K562 (cell line): ENCODE data around the gene CENPH. TPM values are rescaled to one million over a fixed set of nuclear protein-coding genes. Genes with fewer than 3 reads are reported as not detected.

Source experiments
- ARID1B ChIP-seq: fragments of 450-650 bp; IDR thresholded peaks from 2 replicates; pipeline ENCODE4 v1.6.1; 2016; ENCODE audit warnings: antibody characterized with exemption, mild to moderate bottlenecking, inconsistent platforms
- ARID4B ChIP-seq: sonication (generic); formaldehyde crosslinking; IDR thresholded peaks from 2 replicates; pipeline ENCODE4 v1.8.0; 2022; ENCODE audit warnings: mild to moderate bottlenecking, missing genetic modification reagents
- ETV1 ChIP-seq: fragments of 450-650 bp; conservative IDR thresholded peaks from 2 replicates; pipeline ENCODE4 v1.6.1; 2016; ENCODE audit warnings: missing genetic modification characterization, control low read depth, low read depth, missing compliant biosample characterization
- HCFC1 ChIP-seq: IDR thresholded peaks from 2 replicates; pipeline ENCODE4 v1.6.1; 2012; ENCODE audit warnings: low read depth, low read length, improper control_type of control experiment
- HMGN3 ChIP-seq: IDR thresholded peaks from 2 replicates; pipeline ENCODE4 v1.6.1; 2011; ENCODE audit warnings: borderline replicate concordance, low read depth, mild to moderate bottlenecking, mixed read lengths, low read length; ENCODE audit not compliant: insufficient read length; ENCODE audit errors: extremely low read depth
- HNRNPLL ChIP-seq: fragments of 200-400 bp; formaldehyde crosslinking; IDR thresholded peaks from 2 replicates; pipeline ENCODE4 v1.6.1; 2017; ENCODE audit warnings: low read length, low read depth, mild to moderate bottlenecking; ENCODE audit not compliant: poor library complexity, severe bottlenecking
- KLF13 ChIP-seq: fragments of 450-650 bp; IDR thresholded peaks from 2 replicates; pipeline ENCODE4 v1.6.1; 2016; ENCODE audit warnings: missing genetic modification characterization, low read depth, mild to moderate bottlenecking, missing compliant biosample characterization, moderate library complexity, borderline replicate concordance
- LEF1 ChIP-seq: fragments of 450-650 bp; IDR thresholded peaks from 2 replicates; pipeline ENCODE4 v1.6.1; 2016; ENCODE audit warnings: mild to moderate bottlenecking
- MXI1 ChIP-seq: IDR thresholded peaks from 2 replicates; pipeline ENCODE4 v1.6.1; 2011; ENCODE audit warnings: low read depth, mild to moderate bottlenecking, improper control_type of control experiment, low read length
- NCOA4 ChIP-seq: fragments of 450-650 bp; IDR thresholded peaks from 2 replicates; pipeline ENCODE4 v1.6.1; 2018; ENCODE audit warnings: mild to moderate bottlenecking; ENCODE audit not compliant: partially characterized antibody
- PRMT5 ChIP-seq: sonication (generic); formaldehyde crosslinking; IDR thresholded peaks from 2 replicates; pipeline ENCODE4 v1.5.0; 2020; ENCODE audit warnings: missing genetic modification reagents
- SPI1 ChIP-seq: IDR thresholded peaks from 2 replicates; pipeline ENCODE4 v1.6.1; 2011; ENCODE audit warnings: low read depth, low read length, control low read depth, borderline replicate concordance
- THRB ChIP-seq: fragments of 450-650 bp; formaldehyde crosslinking; conservative IDR thresholded peaks from 2 replicates; pipeline ENCODE4 v1.4.0; 2022; ENCODE audit warnings: mild to moderate bottlenecking, missing genetic modification characterization
- ZNF253 ChIP-seq: fragments of 250-450 bp; sonication (Bioruptor Pico); conservative IDR thresholded peaks from 2 replicates; pipeline ENCODE4 v1.6.1; 2021; ENCODE audit warnings: mild to moderate bottlenecking
- polyA plus RNA-seq, 8 experiments: library from polyadenylated mRNA; depleted of rRNA in 4 of 8; stranded (reverse) in 5 of 8; unstranded in 3 of 8; fragments of >200 nt; fragmentation: Nextera tagmentation in 2 of 8; fragmentation: Illumina TruSeq in 1 of 8; extraction: Ambion mirVana in 2 of 8; extraction: Trizol in 1 of 8; gene quantifications; 2 replicates each; pipeline versions ENCODE4 v1.2.1 to v1.2.3, GENCODE V29; 2011 to 2014; ENCODE audit warnings: inconsistent platforms in 1 of 8, missing spikeins in 1 of 8
- total RNA-seq, 7 experiments: library from RNA; depleted of rRNA in 6 of 7; stranded (reverse); fragments of >200 nt in 6 of 7; fragmentation: Illumina TruSeq in 2 of 7; extraction: Trizol in 2 of 7; gene quantifications; 2 replicates each; pipeline versions ENCODE4 v1.2.1 to v1.2.3, GENCODE V29; 2011 to 2021; ENCODE audit warnings: low replicate concordance in 1 of 7
- TF ChIP-seq, protein P1 (sequence below), 2 experiments: fragments of 450-650 bp in 1 of 2; IDR thresholded peaks; 2 replicates each; pipeline ENCODE4 v1.6.1; 2011 to 2017; ENCODE audit warnings: low read depth in 2 of 2, antibody characterized with exemption in 1 of 2, borderline replicate concordance in 1 of 2, low read length in 1 of 2, mild to moderate bottlenecking in 1 of 2, mixed read lengths in 1 of 2; ENCODE audit not compliant: control insufficient read depth in 1 of 2
- TF ChIP-seq, protein P2 (sequence below): fragments of 450-650 bp; formaldehyde crosslinking; IDR thresholded peaks from 2 replicates; pipeline ENCODE4 v1.4.0; 2020; ENCODE audit warnings: mild to moderate bottlenecking, mixed read lengths

The CENPH gene
- total and polyA plus RNA-seq, 9 of the 15 experiments (the other 6 are each of a cell fraction or from before 2014, with no cell fraction given) = 10.5 to 124 (median 74.9) TPM

DNA sequence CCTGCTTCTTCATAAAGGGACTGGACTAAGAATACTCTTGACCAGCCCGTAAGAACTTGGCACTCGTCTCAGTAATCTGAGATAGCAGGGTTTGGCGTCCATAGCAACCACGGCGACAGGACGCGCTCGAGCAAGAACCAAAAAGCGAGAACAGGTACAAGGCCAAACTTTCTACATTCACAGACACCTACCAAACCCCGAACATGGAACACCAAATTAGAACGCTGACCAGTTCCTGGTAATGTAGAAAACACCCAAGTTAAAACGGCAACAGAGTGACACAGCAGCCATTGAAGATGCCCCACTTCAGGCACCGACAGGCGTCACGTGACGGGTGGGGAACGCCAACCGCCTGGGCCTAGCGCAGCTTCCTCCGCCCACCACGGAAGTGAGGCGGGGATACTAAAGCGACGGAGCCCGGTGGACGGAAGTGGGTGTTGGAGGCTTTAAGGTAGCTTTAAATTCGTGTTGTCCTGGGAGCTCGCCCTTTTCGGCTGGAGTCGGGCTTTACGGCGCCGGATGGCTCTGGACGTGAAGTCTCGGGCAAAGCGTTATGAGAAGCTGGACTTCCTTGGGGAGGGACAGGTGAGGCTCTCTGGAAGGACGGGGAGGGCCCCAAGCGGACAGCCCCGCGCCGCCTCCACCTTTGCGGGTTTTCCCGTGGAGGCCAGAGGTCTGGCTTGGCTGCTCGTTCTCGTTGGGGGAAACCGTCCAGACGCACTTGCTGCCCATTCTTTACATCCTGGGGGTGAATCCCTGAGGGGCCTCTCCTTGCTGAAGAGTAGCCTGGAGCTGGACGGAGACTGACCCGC is 45.3 kb downstream of the CENPH start, which contains the start of gene CDK7 (continued):
- TF ChIP-seq, protein P1, sequence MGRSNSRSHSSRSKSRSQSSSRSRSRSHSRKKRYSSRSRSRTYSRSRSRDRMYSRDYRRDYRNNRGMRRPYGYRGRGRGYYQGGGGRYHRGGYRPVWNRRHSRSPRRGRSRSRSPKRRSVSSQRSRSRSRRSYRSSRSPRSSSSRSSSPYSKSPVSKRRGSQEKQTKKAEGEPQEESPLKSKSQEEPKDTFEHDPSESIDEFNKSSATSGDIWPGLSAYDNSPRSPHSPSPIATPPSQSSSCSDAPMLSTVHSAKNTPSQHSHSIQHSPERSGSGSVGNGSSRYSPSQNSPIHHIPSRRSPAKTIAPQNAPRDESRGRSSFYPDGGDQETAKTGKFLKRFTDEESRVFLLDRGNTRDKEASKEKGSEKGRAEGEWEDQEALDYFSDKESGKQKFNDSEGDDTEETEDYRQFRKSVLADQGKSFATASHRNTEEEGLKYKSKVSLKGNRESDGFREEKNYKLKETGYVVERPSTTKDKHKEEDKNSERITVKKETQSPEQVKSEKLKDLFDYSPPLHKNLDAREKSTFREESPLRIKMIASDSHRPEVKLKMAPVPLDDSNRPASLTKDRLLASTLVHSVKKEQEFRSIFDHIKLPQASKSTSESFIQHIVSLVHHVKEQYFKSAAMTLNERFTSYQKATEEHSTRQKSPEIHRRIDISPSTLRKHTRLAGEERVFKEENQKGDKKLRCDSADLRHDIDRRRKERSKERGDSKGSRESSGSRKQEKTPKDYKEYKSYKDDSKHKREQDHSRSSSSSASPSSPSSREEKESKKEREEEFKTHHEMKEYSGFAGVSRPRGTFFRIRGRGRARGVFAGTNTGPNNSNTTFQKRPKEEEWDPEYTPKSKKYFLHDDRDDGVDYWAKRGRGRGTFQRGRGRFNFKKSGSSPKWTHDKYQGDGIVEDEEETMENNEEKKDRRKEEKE (IDR thresholded peaks at IDR 0.05; ENCODE audit: borderline replicate concordance in 1 of 2, control insufficient read depth in 1 of 2, low read depth in 2 of 2, low read length in 1 of 2) = peak in 1 of 2 experiments; percentile 87; a peak in 2 of 4 replicates
- peak; percentile 91 for TF ChIP-seq HNRNPLL
- no peak for TF ChIP-seq ARID1B
- TF ChIP-seq KLF13 = peak; percentile 88
- no peak for TF ChIP-seq ZNF253 (CRISPR knock-in tag)
- TF ChIP-seq, protein P2, sequence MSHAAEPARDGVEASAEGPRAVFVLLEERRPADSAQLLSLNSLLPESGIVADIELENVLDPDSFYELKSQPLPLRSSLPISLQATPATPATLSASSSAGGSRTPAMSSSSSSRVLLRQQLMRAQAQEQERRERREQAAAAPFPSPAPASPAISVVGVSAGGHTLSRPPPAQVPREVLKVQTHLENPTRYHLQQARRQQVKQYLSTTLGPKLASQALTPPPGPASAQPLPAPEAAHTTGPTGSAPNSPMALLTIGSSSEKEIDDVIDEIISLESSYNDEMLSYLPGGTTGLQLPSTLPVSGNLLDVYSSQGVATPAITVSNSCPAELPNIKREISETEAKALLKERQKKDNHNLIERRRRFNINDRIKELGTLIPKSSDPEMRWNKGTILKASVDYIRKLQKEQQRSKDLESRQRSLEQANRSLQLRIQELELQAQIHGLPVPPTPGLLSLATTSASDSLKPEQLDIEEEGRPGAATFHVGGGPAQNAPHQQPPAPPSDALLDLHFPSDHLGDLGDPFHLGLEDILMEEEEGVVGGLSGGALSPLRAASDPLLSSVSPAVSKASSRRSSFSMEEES (CRISPR knock-in tag) = peak; percentile 99
- TF ChIP-seq HCFC1 = peak; percentile 72
- peak; percentile 90 for TF ChIP-seq SPI1
- no peak for TF ChIP-seq NCOA4
- TF ChIP-seq THRB = no peak
- peak; percentile 71 for TF ChIP-seq MXI1
- peak; percentile 57; the same call in 1 of the 2 replicates for TF ChIP-seq LEF1
- TF ChIP-seq HMGN3 = no peak
- peak; percentile 83 for TF ChIP-seq ETV1
- peak; percentile 97 for TF ChIP-seq ARID4B (CRISPR knock-in tag)
- TF ChIP-seq PRMT5 = no peak
